ENCODE results near the gene MAN1C1.

DNA sequence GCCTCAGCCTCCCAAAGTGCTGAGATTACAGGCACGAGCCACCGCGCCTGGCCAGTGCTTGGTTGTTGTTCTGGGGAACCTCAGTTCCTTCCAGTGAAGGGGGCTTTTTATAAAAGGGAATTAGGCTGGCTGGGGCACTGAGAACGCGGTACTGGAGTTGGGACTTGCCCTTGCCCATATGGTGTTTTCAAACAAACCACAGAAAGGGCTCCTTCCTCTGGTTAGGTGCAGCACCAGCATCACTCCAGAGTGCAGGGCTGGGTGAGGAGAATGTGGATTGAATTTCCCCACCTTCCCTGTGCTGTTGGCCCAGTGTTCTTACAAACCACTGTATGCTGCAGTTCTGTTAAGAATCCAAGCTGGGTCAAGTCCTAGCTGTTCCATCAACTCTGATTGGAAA lies 5.3 kb downstream of the MAN1C1 start:
- TF ChIP-seq, protein P1, sequence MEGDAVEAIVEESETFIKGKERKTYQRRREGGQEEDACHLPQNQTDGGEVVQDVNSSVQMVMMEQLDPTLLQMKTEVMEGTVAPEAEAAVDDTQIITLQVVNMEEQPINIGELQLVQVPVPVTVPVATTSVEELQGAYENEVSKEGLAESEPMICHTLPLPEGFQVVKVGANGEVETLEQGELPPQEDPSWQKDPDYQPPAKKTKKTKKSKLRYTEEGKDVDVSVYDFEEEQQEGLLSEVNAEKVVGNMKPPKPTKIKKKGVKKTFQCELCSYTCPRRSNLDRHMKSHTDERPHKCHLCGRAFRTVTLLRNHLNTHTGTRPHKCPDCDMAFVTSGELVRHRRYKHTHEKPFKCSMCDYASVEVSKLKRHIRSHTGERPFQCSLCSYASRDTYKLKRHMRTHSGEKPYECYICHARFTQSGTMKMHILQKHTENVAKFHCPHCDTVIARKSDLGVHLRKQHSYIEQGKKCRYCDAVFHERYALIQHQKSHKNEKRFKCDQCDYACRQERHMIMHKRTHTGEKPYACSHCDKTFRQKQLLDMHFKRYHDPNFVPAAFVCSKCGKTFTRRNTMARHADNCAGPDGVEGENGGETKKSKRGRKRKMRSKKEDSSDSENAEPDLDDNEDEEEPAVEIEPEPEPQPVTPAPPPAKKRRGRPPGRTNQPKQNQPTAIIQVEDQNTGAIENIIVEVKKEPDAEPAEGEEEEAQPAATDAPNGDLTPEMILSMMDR (IDR thresholded peaks at IDR 0.05): no peak
- TF ChIP-seq POLR2A (IDR thresholded peaks at IDR 0.05): no peak
